Measurements from ENCODE around the gene PDE4D.
A peak's percentile ranks its signal among the peaks of the same experiment; 100 is the strongest.

The PDE4D gene

GRCh38 chr5:59036274-59036961 lies 857.1 kb downstream of the PDE4D start:
- TF ChIP-seq CTCF (IDR thresholded peaks at IDR 0.05) = no peak
- peaks cover 0 to 58% (median 11%) of the 10 kb centered on the region in 4 donors for H3K4me1 ChIP-seq
- DNase-seq = peak; percentile 54 to 70
- H3K27me3 ChIP-seq = no peaks in the 10 kb centered on the region
- H3K36me3 ChIP-seq = no peaks in the 10 kb centered on the region
- H3K27ac ChIP-seq = peak overlapping the region; percentile 14 to 84
- intact Hi-C loops (cut with DNase I; ENCODE audit: low total_unique reads) = loop anchor here (10.0 kb wide), 2 partner anchors 112 to 128 kb away; no protein-coding TSS in a partner anchor
- H3K9me3 ChIP-seq = no peaks in the 10 kb centered on the region
- peak overlapping the region; percentile 63 to 79 for H3K4me3 ChIP-seq

GRCh38 chr5:59035681-59036080 lies 857.8 kb downstream of the PDE4D start:
- intact Hi-C loops (cut with DNase I; ENCODE audit: low total_unique reads) = loop anchor here (10.0 kb wide), 2 partner anchors 111 to 129 kb away; no protein-coding TSS in a partner anchor
- H3K27me3 ChIP-seq = no peaks in the 10 kb centered on the region
- H3K4me1 ChIP-seq = peaks cover 0 to 57% (median 10%) of the 10 kb centered on the region in 4 donors
- DNase-seq = no peak
- H3K9me3 ChIP-seq = no peaks in the 10 kb centered on the region
- no peaks in the 10 kb centered on the region for H3K36me3 ChIP-seq
- H3K27ac ChIP-seq = peak overlapping the region in 1 of 2 donors; percentile 35
- H3K4me3 ChIP-seq = no peak overlapping the region
- no peak for TF ChIP-seq CTCF (IDR thresholded peaks at IDR 0.05)

GRCh38 chr5:59034498-59035186 lies 858.9 kb downstream of the PDE4D start:
- Histone ChIP-seq H3K4me3 (no peak overlapping the region), H3K4me1 (peaks cover 0 to 47% (median 6%) of the 10 kb centered on the region in 4 donors), H3K9me3 (no peaks in the 10 kb centered on the region), H3K27me3 (no peaks in the 10 kb centered on the region), H3K27ac (peak overlapping the region in 1 of 2 donors; percentile 35), H3K36me3 (no peaks in the 10 kb centered on the region)
- no peak for DNase-seq
- intact Hi-C loops (cut with DNase I; ENCODE audit: low total_unique reads) = loop anchor here (10.0 kb wide), 2 partner anchors 110 to 130 kb away; no protein-coding TSS in a partner anchor
- TF ChIP-seq CTCF (IDR thresholded peaks at IDR 0.05) = peak; percentile 51 to 52

GRCh38 chr5:59027145-59027907 lies 866.2 kb downstream of the PDE4D start:
- no peak for TF ChIP-seq CTCF (IDR thresholded peaks at IDR 0.05)
- H3K27ac ChIP-seq = no peak overlapping the region
- H3K4me1 ChIP-seq = peaks cover 0 to 19% (median 4%) of the 10 kb centered on the region in 4 donors
- intact Hi-C loops (cut with DNase I; ENCODE audit: low total_unique reads) = no loop called here
- no peaks in the 10 kb centered on the region for H3K27me3 ChIP-seq
- no peak overlapping the region for H3K4me3 ChIP-seq
- no peaks in the 10 kb centered on the region for H3K36me3 ChIP-seq
- DNase-seq = no peak
- H3K9me3 ChIP-seq = no peaks in the 10 kb centered on the region

GRCh38 chr5:59025734-59026133 lies 867.8 kb downstream of the PDE4D start:
- no peaks in the 10 kb centered on the region for H3K9me3 ChIP-seq
- DNase-seq = no peak
- H3K36me3 ChIP-seq = no peaks in the 10 kb centered on the region
- TF ChIP-seq CTCF (IDR thresholded peaks at IDR 0.05) = no peak
- intact Hi-C loops (cut with DNase I; ENCODE audit: low total_unique reads) = no loop called here
- peaks cover 0 to 30% (median 4%) of the 10 kb centered on the region in 4 donors for H3K4me1 ChIP-seq
- H3K4me3 ChIP-seq = no peak overlapping the region
- H3K27ac ChIP-seq = peak overlapping the region in 1 of 2 donors; percentile 13
- no peaks in the 10 kb centered on the region for H3K27me3 ChIP-seq

All from tibial artery (tissue), 4 donors.